ENCODE measurements around the gene ATP6V0D1. TPM values are rescaled to one million over a fixed set of nuclear protein-coding genes. Genes with fewer than 3 reads are reported as not detected.
"Not testable (repeated sequence)": the region's sequence is repeated elsewhere in the genome, so short reads cannot be mapped to it uniquely, and the experiment has no call there.

Gene ATP6V0D1
- total RNA-seq, 1 experiment from 2014 or later, result 66.9 TPM

DNA sequence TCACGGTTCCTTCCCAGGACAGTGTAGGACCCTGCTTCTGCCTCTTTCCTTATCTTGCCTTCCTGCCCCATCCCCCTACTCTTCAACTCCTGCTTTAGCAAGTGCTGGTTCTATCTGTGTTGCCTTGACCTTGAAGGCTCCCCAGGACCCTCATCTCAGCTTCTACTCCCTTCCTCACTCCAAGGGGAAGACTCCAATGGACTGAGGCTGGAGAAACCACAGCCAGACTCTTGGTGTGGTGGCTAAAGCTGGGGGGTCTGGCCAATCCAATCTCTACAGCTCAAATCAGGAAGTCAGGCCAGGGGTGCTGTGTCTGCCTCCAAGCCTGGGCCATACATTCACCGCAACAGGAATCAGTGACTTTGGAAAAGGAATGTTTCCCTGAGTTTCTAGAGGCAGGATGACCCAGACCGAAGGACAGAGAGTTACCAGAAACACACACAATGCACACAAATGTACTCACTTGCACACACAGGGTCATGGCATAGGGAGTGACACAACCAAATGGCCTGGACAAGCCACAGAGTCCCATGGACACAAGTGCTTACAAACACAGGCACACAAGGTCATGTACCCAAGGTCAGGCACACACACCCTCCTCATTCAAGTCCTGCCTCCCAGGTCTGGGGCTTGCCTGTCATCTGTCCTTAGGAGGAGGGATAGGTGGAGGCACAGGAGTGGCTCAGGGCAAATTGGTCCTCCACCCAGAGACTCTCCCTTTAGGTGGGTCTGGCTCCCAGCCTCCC, 51.7 kb downstream of the ATP6V0D1 start:
- no peak for DNase-seq (ENCODE audit: low read depth)

DNA sequence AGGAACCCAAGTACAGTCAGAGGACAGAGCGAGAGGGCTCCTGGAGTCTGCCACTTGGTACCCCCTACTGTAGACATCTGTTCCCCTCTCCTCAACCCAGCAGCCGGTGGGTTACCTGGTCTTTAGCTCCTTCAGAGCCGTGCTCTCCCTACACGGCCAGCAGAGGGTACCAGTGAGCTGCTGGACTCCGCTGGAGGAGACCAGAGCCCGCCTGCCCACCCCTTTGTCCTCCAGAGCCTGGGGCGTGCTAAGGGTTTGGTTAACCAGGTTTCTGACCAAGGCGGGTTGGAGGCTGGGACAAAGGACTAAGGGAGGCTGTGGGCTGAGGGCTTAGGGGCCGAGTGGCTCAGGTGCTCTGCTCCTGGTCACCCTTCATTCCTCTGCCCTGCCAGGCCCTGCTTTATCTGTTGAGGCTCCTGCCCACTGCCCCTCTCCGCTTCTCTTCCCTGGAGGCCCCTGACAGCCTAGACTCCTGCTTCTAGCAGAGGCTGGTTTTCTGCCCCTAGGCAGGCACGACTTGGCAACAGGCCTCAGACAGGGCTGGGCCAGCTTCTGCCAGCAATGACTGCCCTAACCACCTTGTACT, 52.7 kb downstream of the ATP6V0D1 start:
- DNase-seq (ENCODE audit: low read depth), result peak; percentile 69

DNA sequence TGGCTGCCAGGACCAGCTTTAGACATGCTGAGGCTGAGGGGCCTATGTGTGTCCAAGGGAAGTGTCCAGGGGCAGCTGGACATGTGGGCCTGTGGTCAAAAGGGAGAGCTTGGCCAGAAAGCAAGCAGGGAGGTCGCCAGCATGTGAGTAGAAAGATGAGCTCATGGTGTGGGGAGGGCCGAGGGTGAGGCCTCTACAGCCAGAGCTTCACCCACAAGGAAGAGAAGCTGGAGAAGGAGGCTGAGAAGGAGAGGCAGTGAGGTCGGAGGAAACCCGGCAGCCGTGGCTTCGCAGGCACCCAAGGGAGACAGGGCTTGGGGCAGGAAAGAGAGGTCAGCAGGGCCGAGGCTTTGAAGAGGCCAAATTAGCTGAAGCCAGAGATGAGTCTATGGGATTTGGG, 54.0 kb downstream of the ATP6V0D1 start:
- no peak for DNase-seq (ENCODE audit: low read depth)

DNA sequence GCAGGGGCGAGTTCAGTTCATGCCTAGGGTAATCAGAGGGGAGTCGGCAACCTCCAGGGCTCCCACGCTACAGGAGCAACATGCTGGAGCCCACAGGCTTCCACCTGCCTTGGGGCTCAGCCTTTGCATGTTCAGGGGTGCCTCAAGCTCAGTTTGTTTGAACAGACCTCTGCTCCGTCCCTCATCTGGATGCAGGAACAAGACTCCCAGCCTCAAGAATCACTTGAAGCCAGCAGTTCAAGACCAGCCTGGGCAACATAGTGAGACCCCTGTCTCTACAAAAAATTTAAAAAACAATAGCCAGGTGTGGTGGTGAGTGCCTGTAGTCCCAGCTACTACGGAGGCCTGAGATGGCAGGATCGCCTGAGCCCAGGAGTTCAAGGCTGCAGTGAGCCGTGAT, 54.9 kb downstream of the ATP6V0D1 start:
- DNase-seq (ENCODE audit: low read depth), result no peak

DNA sequence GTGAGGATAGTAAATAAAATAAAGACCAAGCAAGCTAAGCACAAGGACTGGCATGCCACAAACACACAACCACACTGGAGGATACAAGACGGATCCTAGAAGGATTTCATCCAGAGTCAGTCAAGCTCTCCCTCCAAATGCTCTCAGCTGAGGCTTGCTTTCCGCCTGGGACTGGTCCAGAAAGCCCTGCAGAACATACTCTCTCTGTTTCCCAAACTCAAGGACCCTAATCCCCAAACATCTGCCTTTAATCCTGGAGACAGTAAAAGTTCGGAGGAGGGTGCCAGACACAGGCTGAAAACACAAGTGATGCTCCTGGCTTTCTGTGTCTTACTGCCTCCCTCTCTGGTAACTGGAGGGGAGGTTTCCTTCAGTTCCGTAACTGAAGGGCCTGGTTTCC, 55.4 kb downstream of the ATP6V0D1 start:
- no peak for DNase-seq (ENCODE audit: low read depth)

DNA sequence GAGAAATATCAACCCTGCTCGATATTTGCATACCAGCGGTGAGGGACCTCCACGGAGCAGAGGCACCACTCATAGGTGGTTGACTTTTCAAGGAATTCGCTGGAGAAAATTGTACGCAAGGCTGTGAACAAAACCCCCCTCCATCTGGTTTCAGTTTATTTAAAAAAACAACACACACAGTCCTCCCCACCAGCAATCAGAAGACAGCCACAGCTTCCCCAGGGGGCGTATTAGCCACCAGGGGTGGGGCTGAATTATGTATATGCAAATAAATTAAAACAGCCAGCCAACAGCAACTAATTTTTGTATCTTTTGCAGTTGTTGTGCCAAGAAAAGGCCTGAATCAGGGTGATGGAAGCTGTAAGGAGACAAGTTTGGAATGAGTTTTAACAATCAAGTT, 55.9 kb downstream of the ATP6V0D1 start:
- DNase-seq (ENCODE audit: low read depth), result no peak

DNA sequence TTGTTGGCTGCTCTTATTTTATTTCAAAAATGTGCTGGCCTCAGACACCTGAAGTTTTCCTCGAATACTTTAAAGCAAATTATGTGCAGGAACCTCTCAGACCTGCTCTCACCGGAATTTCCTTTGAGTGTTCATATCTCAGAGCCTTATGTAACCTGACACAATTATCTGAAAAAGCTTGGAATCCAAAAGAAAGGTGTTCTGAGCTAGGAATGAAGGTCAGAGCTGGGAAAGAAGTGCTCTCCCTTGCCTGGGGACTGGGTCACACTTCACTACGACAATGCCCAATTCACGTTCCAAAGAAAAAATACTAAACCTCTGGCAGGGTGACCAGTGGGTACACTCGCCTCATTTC, 56.7 kb downstream of the ATP6V0D1 start:
- DNase-seq (ENCODE audit: low read depth), result no peak

DNA sequence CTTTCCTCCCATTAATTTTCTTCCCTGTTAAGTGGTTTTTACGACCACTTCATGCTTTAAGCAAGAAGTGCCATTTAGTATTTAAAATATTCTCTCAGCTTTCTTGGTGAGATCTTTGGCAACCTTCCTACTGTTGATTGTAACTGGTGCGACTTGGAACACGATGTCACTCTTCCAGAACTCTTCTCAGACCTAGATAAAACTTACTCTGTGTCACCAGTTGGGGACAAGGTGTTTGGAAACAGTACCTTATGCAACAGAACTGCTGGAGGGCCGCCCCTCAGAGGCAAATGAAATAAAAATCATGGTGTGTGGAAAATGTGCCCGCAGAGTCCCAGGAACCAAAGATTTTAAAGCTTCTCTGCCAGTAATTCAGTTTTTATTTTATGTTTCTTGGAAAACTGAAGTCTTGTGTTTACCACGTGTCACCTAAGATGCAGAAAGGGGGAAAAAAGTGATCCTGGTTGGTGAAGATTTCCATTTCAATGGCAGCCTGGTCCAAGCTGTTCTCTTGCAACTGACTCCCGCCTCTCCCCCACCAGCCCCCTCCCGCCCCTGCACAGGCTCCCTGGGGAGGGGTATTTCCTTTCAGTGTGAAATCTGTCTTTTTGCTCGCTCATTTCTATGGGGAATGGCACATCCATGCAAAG, 57.2 kb downstream of the ATP6V0D1 start:
- DNase-seq (ENCODE audit: low read depth), result no peak

DNA sequence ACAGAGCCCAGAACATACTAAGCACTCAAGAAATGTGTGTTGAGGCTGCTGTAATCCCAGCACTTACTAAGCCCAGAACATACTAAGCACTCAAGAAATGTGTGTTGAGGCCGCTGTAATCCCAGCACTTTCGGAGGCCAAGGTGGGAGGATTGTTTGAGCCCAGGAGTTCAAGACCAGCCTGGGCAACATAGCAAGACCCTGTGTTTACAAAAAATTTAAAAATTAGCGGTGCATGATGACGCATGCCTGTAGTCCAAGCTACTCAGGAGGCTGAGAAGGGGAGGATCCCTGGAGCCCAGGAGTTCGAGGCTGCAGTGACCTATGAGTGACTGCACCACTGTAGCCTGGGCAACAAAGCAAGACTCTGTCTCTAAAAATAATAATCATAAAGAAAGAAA, 57.9 kb downstream of the ATP6V0D1 start:
- DNase-seq (ENCODE audit: low read depth), result no peak

DNA sequence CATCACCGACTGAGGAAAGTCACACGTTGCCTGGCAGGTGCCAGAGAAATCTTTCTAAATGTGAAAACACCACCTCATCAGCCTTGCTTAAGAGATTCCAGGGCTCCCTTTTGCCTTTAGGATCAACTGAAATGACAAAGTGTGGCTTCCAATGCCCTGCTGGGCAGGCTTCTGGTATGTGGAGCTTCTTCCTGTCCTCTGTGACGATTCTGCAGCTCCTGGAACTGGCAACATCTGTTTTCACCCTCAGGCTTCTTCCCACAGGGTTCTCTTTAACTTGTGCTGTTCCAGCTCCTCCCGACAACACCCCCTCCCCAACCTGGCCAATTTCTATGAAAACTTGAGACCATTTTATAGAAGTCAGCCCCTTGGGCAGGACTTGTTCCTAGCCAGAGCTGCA, 59.9 kb downstream of the ATP6V0D1 start:
- no peak for DNase-seq (ENCODE audit: low read depth)

DNA sequence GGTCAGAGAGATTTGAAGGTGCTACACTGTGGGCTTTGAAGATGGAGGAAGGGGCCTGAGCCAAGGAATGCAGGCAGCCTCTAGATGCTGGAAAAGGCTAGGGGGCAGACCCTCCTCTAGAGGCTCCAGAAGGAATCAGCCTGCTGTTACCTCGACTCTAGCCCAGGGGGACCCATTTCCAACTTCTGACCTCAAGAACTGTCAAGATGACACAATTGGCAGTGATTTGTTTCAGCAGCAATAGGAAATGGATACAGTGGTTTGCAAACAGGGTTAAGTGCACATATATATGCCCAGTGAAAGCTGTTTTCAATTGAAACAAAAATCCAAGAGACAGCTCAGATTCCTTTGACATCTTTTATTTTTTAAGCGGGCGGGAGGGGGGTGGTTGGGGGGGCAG, 61.0 kb downstream of the ATP6V0D1 start:
- DNase-seq (ENCODE audit: low read depth), result no peak

DNA sequence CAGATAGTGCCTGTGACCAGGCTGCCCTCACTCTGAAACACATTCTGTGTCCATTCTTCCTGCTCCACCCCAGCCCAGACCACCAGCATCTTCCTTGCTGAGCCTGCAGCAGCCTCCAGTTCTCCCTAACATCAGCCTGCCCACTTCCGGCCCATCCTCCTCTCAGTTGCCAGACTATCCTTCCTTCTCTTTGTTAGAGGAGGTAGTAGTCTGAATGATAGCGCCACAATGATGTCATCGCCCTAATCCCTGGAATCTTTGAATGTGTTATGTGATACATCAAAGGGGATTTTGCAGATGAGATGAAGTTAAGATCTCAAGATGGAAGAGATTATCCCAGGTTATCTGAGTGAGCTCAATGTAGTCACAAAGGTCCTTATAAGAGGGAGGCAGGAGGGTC, 61.5 kb downstream of the ATP6V0D1 start:
- peak; percentile 25 for DNase-seq (ENCODE audit: low read depth)

DNA sequence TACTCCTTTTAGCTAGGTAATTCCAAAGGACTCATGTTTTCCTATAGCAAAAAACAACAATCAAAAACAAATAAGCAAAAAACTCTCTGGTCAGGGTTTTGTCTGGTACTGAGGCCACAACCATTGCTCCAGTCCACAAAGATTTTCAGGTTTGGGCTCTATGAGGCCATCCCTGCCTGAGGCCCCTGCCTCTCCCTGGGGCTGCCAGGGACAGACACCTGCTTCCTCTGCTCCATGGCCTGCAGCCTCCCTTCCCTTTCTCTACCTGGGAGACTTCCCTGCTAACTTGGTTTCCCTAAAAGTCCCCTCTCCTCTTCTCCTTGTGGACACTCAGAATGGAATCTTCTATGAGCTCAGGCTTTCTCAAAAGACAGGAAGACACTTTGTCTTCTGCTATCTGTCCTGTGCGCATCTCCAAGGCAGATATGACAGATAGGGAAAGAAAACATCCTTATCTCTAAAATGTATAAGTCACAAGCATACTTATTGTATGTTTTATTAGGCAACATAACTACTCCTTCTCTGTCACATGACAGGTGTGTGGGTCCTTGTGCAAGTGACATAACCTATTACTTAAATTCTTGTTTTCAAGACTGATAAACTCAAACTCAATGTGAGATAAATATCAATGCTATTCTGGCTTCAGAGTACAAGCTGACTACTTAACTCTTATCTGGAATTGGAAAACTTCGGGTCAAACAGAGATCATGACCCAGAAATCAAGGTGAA, 63.5 kb downstream of the ATP6V0D1 start:
- no peak for DNase-seq (ENCODE audit: low read depth)

DNA sequence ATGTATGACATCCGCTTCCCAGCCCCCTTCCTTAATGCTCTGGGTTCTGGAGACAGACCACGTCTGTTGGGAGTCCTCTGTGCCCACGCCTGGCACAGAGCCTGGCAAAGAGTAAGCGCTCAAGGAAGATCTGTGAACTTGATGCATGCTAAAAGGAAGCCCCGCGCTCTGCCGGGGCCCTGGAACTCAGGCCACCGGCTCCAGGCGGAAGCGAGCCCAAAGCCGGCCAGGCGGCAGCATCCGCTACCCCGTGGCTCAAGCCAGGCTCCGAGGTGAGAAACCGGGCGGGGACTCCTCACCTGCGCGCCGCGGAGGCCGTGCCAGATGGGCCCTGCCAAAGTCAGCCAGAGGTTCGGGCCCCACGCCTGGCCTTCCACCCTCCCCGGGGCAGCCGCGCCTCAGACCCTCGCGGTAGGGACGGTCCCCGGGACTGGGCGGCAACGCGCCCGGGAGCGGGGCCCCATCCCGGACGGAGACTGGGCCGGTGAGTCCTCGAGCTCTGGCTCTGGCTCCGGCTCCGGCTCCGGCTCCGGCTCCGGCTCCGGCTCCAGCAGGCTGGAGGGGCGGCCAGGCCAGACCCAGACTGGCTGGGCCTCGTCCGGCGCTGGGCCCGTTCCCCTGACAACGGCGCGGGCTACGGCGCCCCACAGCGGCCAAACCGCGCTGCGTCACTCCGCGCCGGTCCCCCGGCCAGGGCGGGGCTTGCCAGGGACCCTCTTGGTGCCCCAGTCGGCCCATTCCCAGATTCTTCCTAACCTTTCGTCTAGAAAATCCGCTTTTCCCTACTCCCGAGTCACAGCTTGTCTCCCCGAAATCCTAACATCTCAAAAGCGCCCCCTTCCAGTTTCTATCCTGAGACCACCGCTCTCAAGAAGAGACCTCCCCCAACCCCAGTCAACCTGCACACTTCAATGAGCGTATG, 64.8 kb downstream of the ATP6V0D1 start, which contains the start of gene ZDHHC1:
ZDHHC1 (minus strand) TSS at position 606 of the 922 bp plus-strand sequence. CDS start 8,702 bp downstream, outside the sequence.
- peak; percentile 81 for DNase-seq (ENCODE audit: low read depth)

DNA sequence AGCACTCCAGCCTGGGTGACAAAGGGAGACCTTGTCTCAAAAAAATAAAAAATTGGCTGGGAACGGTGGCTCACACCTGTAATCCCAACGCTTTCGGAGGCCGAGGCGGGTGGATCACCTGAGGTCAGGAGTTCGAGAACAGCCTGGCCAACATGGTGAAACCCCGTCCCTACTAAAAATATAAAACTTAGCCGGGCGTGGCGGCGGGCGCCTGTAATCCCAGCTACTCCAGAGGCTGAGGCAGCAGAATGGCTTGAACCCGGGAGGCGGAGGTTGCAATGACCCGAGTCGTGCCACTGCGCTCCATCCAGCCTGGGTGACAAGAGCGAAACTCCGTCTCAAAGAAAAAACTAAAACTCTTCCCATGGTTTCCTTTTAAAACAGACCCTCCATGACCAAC, 65.5 kb downstream of the ATP6V0D1 start:
- DNase-seq (ENCODE audit: low read depth), result not testable (repeated sequence)

DNA sequence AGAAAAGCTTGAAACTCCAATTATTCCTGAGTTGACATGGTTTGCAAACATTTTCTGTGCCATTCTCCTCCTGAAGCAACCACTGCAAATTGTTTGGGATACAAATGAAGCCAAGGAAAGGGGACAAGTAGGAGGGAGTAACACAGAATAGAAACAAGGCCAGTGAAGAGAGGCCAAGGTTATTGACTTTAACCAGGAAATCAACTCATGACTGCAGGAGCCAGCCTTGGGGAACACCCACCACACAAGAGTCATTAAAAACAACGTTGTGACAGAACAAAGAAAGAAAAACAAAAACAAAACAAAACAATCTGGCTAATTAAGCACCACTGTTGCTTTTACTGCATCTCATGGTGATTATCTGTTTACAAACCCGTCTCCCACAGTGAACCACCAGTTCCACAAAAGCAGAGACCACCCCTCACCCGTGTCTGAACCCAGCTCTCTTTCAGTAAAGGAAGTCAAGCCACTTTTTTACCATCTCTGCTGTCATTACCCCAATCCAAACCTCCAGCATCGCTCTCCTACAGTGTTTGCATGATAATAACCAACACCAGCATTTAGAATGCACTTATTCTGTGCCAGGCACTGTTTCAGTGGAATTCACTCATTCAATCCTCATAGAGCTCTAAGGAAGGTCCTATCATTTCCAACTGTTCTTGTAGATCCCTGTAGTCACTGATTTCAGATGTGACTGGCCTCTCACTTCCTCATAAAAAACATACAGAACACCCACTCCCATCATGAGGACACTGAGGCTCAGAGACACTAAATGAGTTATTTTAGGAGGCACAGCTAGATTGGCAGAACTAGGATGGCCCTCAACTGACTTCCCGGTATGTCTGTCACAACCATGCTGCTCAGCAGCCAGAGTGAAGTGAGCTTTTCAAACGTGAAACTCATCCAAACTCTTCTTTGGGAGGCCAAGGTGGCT, 66.7 kb downstream of the ATP6V0D1 start:
- DNase-seq (ENCODE audit: low read depth), result no peak

DNA sequence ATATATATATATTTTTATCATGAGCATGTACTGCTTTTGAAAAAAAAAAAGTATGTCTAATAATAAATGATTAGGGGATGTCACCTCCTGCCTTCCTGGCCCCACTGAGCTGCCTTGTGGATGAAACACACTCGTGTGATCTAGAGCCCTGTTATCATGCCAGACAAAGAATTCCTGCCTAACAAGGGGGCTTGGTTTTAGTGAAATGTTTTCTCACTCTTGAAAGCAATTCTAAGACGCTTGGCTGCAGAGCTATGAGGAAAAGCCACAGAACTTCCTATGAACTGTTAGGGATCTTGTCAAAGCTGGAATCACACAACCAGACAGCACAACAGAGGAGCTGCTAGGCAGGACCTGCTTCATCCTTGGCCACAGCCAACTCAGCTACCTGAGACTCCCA, 68.7 kb downstream of the ATP6V0D1 start:
- no peak for DNase-seq (ENCODE audit: low read depth)

DNA sequence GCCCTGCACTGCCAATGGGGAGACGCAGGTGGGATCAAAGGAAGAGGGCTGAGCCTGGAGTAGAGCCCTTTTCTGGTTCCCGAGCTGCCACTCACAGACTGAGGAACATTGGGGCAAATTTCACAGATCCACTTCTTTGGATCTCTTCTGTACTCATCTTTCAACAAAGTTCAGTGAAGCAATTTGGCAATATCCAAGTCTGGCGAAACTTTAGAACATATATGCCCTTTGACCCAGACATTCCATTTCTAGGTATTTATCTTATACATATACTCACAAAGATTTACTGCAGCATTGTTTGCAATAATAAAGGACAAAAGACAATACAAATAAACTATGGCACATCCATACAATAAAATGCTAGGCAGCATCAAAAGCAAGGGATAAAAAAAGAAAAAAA, 69.6 kb downstream of the ATP6V0D1 start:
- no peak for DNase-seq (ENCODE audit: low read depth)

DNA sequence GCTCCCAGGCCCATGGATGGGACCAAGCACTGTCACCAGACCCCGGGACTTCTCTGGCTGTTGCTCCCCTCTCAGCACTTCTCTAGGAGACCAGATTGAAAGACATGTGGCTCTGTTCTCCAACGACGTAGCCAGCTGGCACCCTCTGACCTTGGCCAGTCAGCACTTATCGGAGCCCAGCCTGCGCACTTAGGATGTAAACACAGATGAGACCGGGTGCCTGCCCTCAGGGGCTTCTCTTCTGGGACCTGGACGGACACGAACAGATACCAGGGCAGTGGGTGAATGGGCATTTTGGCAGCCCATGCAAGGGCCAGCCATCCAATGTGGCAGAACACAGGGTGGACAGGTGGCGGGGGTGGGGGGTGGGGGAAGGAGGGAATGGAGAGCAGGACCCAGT, 71.3 kb downstream of the ATP6V0D1 start:
- DNase-seq (ENCODE audit: low read depth), result no peak

DNA sequence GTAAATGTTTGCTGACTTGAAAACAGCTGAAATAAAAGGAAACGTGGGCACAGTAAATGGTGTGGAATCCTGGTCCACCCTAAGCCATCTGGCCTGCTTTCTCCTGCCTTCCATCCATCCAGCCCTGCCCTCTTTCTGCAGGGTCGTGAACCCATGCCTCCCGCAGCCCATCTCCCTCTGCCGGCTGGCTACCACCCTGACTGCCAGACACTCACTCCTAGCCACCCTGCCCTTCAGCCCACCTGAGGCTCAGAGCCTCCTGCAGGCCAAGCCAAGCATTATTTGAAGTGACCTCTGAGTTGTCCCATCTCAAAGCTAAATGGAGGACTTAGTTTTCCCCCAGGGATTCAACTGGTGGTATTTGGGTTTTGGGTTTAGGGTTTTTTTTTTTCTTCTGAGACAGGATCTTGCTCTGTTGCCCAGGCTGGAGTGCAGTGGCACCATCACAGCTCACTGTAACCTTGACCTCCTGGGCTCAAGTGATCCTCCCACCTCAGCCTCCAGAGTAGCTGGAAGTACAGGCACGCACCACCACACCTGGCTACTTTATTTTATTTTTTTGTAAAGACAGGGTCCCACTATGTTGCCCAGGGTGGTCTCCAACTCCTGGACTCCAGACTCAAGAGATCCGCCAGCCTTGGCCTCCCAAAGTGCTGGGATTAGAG, 73.0 kb downstream of the ATP6V0D1 start:
- DNase-seq (ENCODE audit: low read depth), result no peak

All from Daoy (cell line).